Fibroblast of skin of back (primary cell): Measurements from ENCODE around the gene DES.

ENCODE experiments used
- DNase-seq: peaks from one replicate; pipeline ENCODE4 v3.0.0-alpha.2; 2013

Gene DES

DNA sequence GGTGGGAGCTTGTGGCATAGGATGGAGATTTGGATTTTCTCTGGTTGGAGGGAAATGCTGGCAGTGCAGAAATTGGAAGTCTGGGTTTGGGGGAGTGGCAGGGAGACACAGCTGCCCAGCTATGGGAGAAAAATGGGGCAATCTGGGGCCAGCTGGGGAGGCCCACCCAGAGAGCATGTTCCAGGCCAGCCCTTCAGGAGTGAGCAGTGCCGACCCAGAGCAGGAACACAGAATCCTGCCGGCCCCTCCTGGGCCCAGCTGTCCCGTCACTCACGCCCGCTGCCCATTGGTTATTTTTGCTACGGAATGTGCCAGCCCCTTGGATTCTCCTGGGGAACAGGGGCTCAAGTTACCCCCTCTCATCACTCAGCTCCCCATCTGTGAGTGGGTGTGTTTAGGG is 21.3 kb downstream of the DES start:
- no peak for DNase-seq

DNA sequence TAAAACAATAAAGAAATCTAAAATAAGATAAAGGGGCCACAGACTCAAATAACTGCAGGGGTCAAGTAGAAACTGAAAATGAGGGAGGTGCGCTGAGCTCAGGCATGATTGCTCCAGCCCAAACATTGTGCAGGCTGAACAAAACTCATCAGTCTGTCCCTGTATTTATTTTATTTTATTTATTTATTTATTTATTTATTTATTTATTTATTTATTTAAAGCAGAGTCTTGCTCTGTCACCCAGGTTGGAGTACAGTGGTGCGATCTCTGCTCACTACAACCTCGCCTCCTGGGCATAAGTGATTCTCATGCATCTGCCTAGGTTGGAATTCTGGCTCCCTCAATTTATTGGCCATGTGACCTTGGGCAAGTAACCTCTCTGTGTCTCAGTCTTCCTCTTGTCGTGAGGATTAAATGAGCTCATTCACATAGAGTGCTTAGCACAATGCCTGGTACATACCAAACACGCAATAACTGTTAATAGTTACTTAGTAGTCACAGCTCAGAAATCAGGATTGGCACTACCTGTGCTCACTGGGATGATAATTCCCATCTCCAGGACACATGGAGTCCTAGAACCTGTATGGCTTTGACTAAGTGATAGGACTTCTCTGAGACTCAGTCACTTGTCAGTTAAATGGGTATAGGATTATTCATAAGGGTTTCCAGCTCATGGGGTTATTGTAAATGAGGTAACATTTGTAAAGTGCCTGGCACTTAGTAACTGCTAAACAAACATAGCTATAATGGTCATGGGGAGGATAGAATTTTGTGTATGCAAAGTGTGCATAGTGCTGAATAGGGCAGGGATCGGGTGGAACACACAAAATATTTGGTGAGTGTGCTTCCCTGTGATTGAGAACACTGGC is 22.4 kb downstream of the DES start:
- DNase-seq, result peak; percentile 45

- peak; percentile 74 for DNase-seq
Observed at GRCh38 chr2:219441451-219442255, 23.5 kb downstream of the DES start.

GRCh38 chr2:219442256-219443015 is 24.3 kb downstream of the DES start:
- no peak for DNase-seq

DNA sequence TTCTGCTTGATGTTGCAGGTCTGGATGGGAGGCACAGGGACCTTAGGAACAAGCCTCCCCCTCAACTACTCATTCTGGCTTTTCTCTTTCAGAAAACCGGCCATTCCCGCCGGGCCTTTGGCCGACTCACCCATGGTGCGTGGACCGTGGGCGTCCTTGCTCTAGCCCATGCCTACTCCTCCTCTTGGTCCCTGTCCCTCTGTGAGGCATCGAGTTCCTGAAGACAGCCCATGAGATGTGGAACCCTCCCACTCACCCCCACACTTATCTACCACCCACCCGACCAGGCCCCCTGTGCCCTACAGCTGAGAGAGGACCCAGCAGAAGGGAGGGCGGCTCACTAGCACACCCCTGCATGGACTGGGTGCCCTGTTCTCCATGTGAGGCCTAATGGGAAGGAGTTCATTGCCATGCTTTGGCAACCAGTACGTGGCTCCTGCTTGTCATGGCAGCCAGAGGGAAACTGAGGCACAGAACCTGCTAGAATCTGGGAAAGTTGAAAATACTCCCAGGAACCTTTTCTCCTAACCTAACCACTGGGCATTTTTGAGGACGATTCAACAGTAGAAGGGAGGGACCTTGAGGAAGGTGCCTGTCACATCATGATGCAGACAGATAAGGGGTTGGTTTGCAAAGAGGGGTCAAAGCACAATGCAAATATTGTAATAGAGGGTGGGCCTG is 25.0 kb downstream of the DES start:
- DNase-seq, result no peak

DNA sequence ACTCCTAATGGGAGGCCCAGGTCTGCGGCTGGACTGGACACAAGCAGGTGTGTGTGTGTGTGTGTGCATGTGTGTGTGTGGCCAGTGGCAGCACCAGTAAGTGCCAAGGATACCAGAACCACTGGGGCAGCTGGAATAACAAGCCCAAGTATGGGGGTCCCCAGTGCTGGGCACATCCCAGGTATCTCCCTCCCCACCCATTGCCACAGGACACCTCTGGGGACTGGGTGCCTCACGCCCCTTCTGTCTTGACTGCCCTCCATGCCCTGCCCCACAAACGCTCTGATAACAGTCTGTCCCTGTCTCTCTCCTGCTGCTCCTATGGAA is 25.5 kb downstream of the DES start:
- no peak for DNase-seq

DNA sequence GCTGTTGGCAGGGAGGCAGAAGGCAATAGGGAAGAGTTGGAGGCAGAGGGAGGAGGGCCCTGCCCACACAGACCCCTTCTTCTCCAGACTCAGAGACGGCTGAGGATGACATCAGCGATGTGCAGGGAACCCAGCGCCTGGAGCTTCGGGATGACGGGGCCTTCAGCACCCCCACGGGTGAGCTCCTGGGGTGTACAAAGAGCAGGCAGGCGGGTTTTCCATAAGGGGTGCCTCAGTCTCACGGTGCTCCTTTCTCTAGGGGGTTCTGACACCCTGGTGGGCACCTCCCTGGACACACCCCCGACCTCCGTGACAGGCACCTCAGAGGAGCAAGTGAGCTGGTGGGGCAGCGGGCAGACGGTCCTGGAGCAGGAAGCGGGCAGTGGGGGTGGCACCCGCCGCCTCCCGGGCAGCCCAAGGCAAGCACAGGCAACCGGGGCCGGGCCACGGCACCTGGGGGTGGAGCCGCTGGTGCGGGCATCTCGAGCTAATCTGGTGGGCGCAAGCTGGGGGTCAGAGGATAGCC is 26.5 kb downstream of the DES start:
- no peak for DNase-seq

DNA sequence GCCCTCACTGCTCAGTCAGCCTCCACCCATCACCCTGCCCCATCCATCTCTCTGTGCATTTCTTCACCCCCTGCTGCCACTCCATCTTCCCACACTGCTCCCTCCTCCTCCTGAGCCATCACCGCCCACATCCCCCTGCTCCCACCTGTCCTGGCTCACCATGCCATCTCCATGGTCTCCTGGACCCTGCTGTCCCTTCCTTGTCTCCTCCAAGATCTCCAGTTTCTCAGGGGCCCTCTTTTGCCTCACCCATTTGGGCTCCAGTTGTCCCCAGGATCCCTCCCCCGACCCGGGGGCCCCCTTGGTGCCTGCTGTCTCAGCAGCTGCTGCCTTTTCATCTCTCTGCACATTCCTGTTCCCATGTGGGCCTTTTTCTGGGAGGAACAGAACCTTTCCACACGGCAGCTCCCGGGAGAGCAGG is 27.1 kb downstream of the DES start:
- no peak for DNase-seq

- DNase-seq, result peak; percentile 76
Observed at GRCh38 chr2:219446101-219446504, 27.9 kb downstream of the DES start.

- DNase-seq, result no peak
Observed at GRCh38 chr2:219446689-219447088, 28.5 kb downstream of the DES start.

DNA sequence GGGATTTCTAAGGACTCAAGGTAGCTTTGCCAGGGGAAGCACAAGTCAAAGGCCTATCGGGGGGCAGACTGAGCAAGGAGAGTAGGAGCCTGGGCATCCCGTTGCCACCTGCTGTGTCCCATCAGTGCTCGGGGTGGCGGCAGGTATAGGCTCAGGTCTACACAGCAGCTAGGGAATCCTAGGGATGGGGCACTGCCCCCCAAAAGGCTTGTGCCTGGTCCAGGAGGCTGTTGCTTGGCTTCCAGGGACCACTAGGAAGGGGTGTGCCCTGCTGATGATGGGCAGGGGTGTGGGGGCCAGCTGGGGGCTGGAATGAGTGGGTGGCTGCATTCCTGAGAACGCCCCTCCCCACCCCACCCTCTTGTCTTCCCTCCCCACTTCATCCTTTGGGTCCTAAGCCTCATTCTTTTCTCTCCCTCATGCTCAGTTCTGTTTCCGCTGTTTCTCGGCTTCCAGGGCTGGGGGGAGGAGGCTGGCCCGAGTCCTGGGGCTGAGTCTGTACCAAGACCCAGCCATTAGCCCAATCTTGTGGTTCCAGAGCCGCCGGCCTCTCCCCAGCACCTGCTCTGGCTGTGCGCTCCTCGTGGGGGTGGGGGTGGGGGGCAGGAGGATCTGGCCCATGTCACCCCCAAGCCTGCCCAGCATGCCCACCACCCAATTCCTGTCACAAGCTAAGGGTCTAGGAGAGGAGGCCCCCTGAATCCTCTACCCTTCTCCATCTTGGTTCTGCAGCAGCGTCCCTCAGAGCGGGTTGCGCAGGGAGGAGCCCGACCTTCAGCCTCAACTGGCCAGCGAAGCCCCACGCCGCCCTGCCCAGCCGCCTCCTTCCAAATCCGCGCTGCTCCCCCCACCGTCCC is 29.3 kb downstream of the DES start:
- DNase-seq, result peak; percentile 36

GRCh38 chr2:219448099-219448775 is 30.1 kb downstream of the DES start:
- no peak for DNase-seq

DNA sequence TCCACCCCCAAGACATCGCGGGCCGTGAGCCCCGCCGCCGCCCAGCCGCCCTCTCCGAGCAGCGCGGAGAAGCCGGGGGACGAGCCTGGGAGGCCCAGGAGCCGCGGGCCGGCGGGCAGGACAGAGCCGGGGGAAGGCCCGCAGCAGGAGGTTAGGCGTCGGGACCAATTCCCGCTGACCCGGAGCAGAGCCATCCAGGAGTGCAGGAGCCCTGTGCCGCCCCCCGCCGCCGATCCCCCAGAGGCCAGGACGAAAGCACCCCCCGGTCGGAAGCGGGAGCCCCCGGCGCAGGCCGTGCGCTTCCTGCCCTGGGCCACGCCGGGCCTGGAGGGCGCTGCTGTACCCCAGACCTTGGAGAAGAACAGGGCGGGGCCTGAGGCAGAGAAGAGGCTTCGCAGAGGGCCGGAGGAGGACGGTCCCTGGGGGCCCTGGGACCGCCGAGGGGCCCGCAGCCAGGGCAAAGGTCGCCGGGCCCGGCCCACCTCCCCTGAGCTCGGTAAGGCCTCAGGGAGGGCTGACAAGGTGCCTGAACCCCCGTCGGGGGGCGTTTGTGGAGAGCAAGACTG is 30.7 kb downstream of the DES start:
- DNase-seq, result no peak

DNA sequence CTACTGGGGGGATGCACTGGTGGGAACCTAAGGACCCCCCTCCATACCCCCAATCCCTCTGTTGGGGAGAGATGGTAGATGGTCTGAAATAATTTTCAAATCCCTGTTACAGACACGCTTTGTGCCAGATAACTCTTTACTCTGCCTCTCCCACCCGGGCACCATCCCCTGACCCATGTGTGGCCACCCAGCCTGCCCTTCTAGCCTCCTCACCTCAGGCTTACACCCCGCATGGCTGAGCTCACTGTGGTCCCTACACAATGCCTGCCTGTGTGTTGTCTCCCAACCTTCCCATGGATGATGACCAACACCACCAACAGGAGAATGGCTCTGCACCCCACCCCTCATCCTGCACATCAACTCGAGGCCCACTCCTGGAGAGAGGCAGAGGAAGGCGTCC is 31.4 kb downstream of the DES start:
- no peak for DNase-seq

- DNase-seq, result peak; percentile 53
Observed at GRCh38 chr2:219451661-219452360, 33.6 kb downstream of the DES start.

- DNase-seq, result peak; percentile 99
Observed at GRCh38 chr2:219452361-219453317, 34.5 kb downstream of the DES start.

DNA sequence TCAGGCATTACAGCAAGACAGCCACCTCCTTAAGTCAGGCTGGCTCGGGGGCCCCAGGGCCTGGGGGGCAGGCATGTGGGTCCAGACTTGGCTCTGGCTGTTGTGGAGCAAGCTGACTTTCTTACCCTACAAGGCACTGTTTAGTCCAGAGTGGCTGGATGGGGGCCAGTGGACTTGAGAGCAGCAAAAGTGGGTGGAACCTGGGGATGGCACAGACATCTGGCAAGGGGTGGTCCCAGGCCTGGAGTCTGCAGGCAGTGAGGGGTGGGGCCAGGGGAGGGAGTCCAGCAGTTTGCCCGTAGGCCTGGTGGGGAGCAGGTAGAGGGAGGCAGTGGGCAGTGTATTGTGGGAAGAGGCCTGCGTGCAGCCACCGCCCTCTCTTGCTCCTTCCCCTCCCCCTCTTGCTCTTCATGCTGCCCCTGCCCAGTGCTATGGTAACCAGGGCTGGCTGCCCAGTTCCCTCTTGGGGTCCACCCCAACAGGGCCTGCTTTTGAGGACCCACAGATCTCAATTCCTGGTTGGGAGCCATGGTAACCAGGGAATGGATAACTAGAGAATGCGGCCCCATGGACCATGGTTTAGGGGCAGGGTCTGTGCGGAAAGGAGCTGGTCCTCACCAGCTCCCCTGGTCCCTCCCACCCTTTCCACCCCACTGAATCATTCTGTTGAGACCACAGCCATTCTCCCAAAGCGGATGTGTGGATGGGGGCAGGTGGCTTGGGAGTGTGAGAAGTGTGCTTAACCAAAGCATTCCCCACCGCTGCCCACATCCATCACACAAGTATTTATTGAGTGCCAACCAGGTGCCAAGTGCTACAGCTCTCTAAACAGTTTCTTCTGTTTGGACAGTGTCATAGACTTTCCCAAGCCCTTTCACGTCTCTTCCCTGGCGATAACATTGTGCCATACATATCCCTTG is 35.8 kb downstream of the DES start:
- peak; percentile 98 for DNase-seq
